ENCODE data around the gene JHY. TPM values are rescaled to one million over a fixed set of nuclear protein-coding genes. Genes with fewer than 3 reads are reported as not detected.

The JHY gene
- polyA plus RNA-seq, 1 of the 3 experiments (the other 2 are of a cell fraction) = 2.9 TPM

- no peaks in the 10 kb centered on the region for H3K36me3 ChIP-seq (replicated peaks in 1 of 2; ENCODE audit: control insufficient read depth in 1 of 2, insufficient read depth in 2 of 2, low read length in 1 of 2)
- ChIA-PET CTCF (interaction anchor here (0.6 to 8.5 kb wide), 55 partner anchors 9 to 1199 kb away, joined by 3 to 101 read pairs (median 5); partner anchors contain the start of genes CRTAM and UBASH3B), POLR2A (no interaction called here)
- no peaks in the 10 kb centered on the region for H3K27me3 ChIP-seq (ENCODE audit: insufficient read depth)
- no peak overlapping the region for H3K9ac ChIP-seq
- H3K9me3 ChIP-seq = no peaks in the 10 kb centered on the region
- 96% methylated on average over 11 of the region's 11 CpGs for WGBS (ENCODE audit: low lambda C conversion rate)
- H2AFZ ChIP-seq (ENCODE audit: low read depth) = no peak overlapping the region
- H3K4me3 ChIP-seq (ENCODE audit: low read depth in 2 of 2, low read length in 1 of 2) = no peak overlapping the region
- H4K20me1 ChIP-seq (ENCODE audit: insufficient read depth) = no peaks in the 10 kb centered on the region
- DNase-seq = no peak
- H3K9me2 ChIP-seq = no peaks in the 10 kb centered on the region
- peaks cover 0 to 26% of the 10 kb centered on the region in 2 experiments; a peak in 2 of 4 replicates for H3K4me1 ChIP-seq (ENCODE audit: control insufficient read depth in 1 of 2, insufficient read depth in 2 of 2, low read depth in 1 of 2, low read length in 1 of 2)
- H3F3A ChIP-seq (replicated peaks; ENCODE audit: insufficient read depth) = peaks cover 14% of the 10 kb centered on the region
- no peak overlapping the region for H3K4me2 ChIP-seq
- H3K79me2 ChIP-seq (ENCODE audit: insufficient read depth) = no peaks in the 10 kb centered on the region
- TF ChIP-seq REST (IDR thresholded peaks at IDR 0.05; ENCODE audit: low read depth, low read length) (no peak), CHD2 (IDR thresholded peaks at IDR 0.05; ENCODE audit: low read length, partially characterized antibody) (no peak), NRF1 (IDR thresholded peaks at IDR 0.05; ENCODE audit: low read depth, low read length) (no peak), JUND (IDR thresholded peaks at IDR 0.05) (no peak), POLR2AphosphoS5 (IDR thresholded peaks at IDR 0.05; ENCODE audit: low read depth, low read length) (no peak), YY1 (IDR thresholded peaks at IDR 0.05; ENCODE audit: low read depth) (no peak), SMC3 (IDR thresholded peaks at IDR 0.05; ENCODE audit: low read depth, low read length) (no peak)
- H3K27ac ChIP-seq (ENCODE audit: low read depth in 2 of 2, low read length in 1 of 2) = no peak overlapping the region
Measured at GRCh38 chr11:122853261-122853660, 29.3 kb upstream of the JHY start.

- DNase-seq = peak; percentile 76
- H3K79me2 ChIP-seq (ENCODE audit: insufficient read depth) = no peaks in the 10 kb centered on the region
- H2AFZ ChIP-seq (ENCODE audit: low read depth) = peak overlapping the region; percentile 79; the same call in 1 of the 2 replicates
- peaks cover 14% of the 10 kb centered on the region for H3F3A ChIP-seq (replicated peaks; ENCODE audit: insufficient read depth)
- no peak overlapping the region; a peak in 1 of 4 replicates for H3K4me3 ChIP-seq (ENCODE audit: low read depth in 2 of 2, low read length in 1 of 2)
- POLR2A ChIA-PET = no interaction called here
- H4K20me1 ChIP-seq (ENCODE audit: insufficient read depth) = no peaks in the 10 kb centered on the region
- TF ChIP-seq EZH2phosphoT487 (IDR thresholded peaks at IDR 0.05; ENCODE audit: borderline replicate concordance, low read depth) (no peak), RXRA (IDR thresholded peaks at IDR 0.05; ENCODE audit: borderline replicate concordance, low read depth) (no peak), RAD21 (IDR thresholded peaks at IDR 0.05; ENCODE audit: low read length) (peak; percentile 90), RFX5 (IDR thresholded peaks at IDR 0.05; ENCODE audit: low read length) (no peak), POLR2AphosphoS5 (IDR thresholded peaks at IDR 0.05; ENCODE audit: low read depth, low read length) (no peak), CHD2 (IDR thresholded peaks at IDR 0.05; ENCODE audit: low read length, partially characterized antibody) (peak; percentile 18), TAF1 (IDR thresholded peaks at IDR 0.05; ENCODE audit: borderline replicate concordance, low read depth, low read length) (no peak), SMC3 (IDR thresholded peaks at IDR 0.05; ENCODE audit: low read depth, low read length) (peak; percentile 70), YY1 (IDR thresholded peaks at IDR 0.05; ENCODE audit: low read depth) (0 out of 2 replicates have a peak, but pooled peaks have one; percentile 19), SIN3A (IDR thresholded peaks at IDR 0.05; ENCODE audit: borderline replicate concordance, low read depth, low read length) (no peak), NRF1 (IDR thresholded peaks at IDR 0.05; ENCODE audit: low read depth, low read length) (no peak), FOSL2 (IDR thresholded peaks at IDR 0.05; ENCODE audit: borderline replicate concordance, low read depth) (no peak), CTCF (IDR thresholded peaks at IDR 0.05) (peak; percentile 85)
- no peak overlapping the region for H3K4me2 ChIP-seq
- H3K27me3 ChIP-seq (ENCODE audit: insufficient read depth) = no peaks in the 10 kb centered on the region
- H3K9ac ChIP-seq = no peak overlapping the region
- no peaks in the 10 kb centered on the region for H3K36me3 ChIP-seq (replicated peaks in 1 of 2; ENCODE audit: control insufficient read depth in 1 of 2, insufficient read depth in 2 of 2, low read length in 1 of 2)
- no peaks in the 10 kb centered on the region for H3K9me3 ChIP-seq
- H3K4me1 ChIP-seq (ENCODE audit: control insufficient read depth in 1 of 2, insufficient read depth in 2 of 2, low read depth in 1 of 2, low read length in 1 of 2) = peaks cover 0 to 26% of the 10 kb centered on the region in 2 experiments; a peak in 2 of 4 replicates
- CTCF ChIA-PET = interaction anchor here (0.6 to 8.5 kb wide), 78 partner anchors 9 to 1199 kb away, joined by 3 to 101 read pairs (median 4); partner anchors contain the start of genes CRTAM and UBASH3B
- WGBS (ENCODE audit: low lambda C conversion rate) = 38% methylated on average over 3 of the region's 3 CpGs
- no peaks in the 10 kb centered on the region for H3K9me2 ChIP-seq
- H3K27ac ChIP-seq (ENCODE audit: low read depth in 2 of 2, low read length in 1 of 2) = peak overlapping the region in 1 of 2 experiments; percentile 21; a peak in 1 of 4 replicates
Measured at GRCh38 chr11:122853971-122854446, 28.6 kb upstream of the JHY start.

All from SK-N-SH (cell line).